Upper lobe of left lung (tissue), 6 donors: Measurements from ENCODE around the gene AFP. TPM values are rescaled to one million over a fixed set of nuclear protein-coding genes. Genes with fewer than 3 reads are reported as not detected.
A peak's percentile ranks its signal among the peaks of the same experiment; 100 is the strongest.

Experiments used
- ATAC-seq, 2 donors: fragments of 200-7000 bp; cut with Tn5 transposase; one replicate each; pipeline ENCODE4 v1.9.1; 2022; ENCODE audit warnings: mild to moderate bottlenecking in 2 of 2, moderate library complexity in 2 of 2; ENCODE audit not compliant: low FRiP score in 2 of 2
- DNase-seq, 2 donors: peaks; one replicate each; pipeline ENCODE4 v3.0.0-alpha.2; 2019 to 2020
- H3K27ac ChIP-seq, 4 donors: fragments of 200-600 bp; sonication (generic); one replicate each; pipeline ENCODE4 v1.5.1; 2016 to 2019
- H3K27me3 ChIP-seq, 4 donors: fragments of 200-600 bp; sonication (generic); one replicate each; pipeline ENCODE4 v1.5.1; 2017 to 2019
- H3K36me3 ChIP-seq, 4 donors: fragments of 200-600 bp; sonication (generic); one replicate each; pipeline ENCODE4 v1.5.1; 2016 to 2019
- H3K4me1 ChIP-seq, 4 donors: fragments of 200-600 bp; sonication (generic); one replicate each; pipeline ENCODE4 v1.5.1; 2018 to 2019
- H3K4me3 ChIP-seq, 4 donors: fragments of 200-600 bp; sonication (generic); one replicate each; pipeline ENCODE4 v1.5.1; 2017 to 2019; ENCODE audit warnings: mild to moderate bottlenecking in 2 of 4, moderate library complexity in 1 of 4
- H3K9me3 ChIP-seq, 4 donors: fragments of 200-600 bp; sonication (generic); one replicate each; pipeline ENCODE4 v1.5.1; 2018 to 2019
- EP300 ChIP-seq, 4 donors: sonication (generic); formaldehyde crosslinking; IDR thresholded peaks; one replicate each; pipeline ENCODE4 v1.5.1; 2017; ENCODE audit warnings: antibody characterized with exemption in 4 of 4, control low read depth in 2 of 4
- POLR2A ChIP-seq, 4 donors: fragments of 450-650 bp; IDR thresholded peaks; one replicate each; pipeline ENCODE4 v1.5.1; 2016 to 2017; ENCODE audit warnings: antibody characterized with exemption in 4 of 4, mild to moderate bottlenecking in 2 of 4
- POLR2AphosphoS5 ChIP-seq, 2 donors: sonication (generic); formaldehyde crosslinking; IDR thresholded peaks; one replicate each; pipeline ENCODE4 v1.5.1; 2017; ENCODE audit warnings: antibody characterized with exemption in 2 of 2
- WGBS, 2 donors: methylation state at CpG; one replicate each; pipeline ENCODE4 v1.1.5; 2017 to 2018; 5-methylcytosine and 5-hydroxymethylcytosine counted together
- total RNA-seq, 6 donors: library from RNA; depleted of rRNA in 4 of 6; stranded (reverse); fragments of >200 nt in 4 of 6; gene quantifications; one replicate each; pipeline versions ENCODE4 v1.1.0 to v1.2.1, GENCODE V29; 2016 to 2021
- TF ChIP-seq, protein P1 (sequence below), 6 experiments: fragments of 450-650 bp in 4 of 6; fragments of 200-600 bp in 2 of 6; sonication (generic) in 2 of 6; IDR thresholded peaks; one replicate each; pipeline ENCODE4 v1.5.1; 2016 to 2019; ENCODE audit warnings: antibody characterized with exemption in 6 of 6
- donor health status: DM: no; HTN: no; CAD: no; lungs with moderate emphysema.
- donor health status: DM: no; HTN: yes; CAD: no; lungs with severe emphysema.

The AFP gene
- total RNA-seq, 6 donors from 2014 or later: 1.2 to 2.9 TPM; not detected in 4

GRCh38 chr4:73431813-73432168 lies 4.2 kb upstream of the AFP start:
- DNase-seq (no peak), ATAC-seq (no peak)
- H3K9me3 ChIP-seq: no peaks in the 10 kb centered on the region
- no peaks in the 10 kb centered on the region for H3K4me1 ChIP-seq
- H3K36me3 ChIP-seq: no peaks in the 10 kb centered on the region
- H3K4me3 ChIP-seq: no peak overlapping the region
- H3K27me3 ChIP-seq: no peaks in the 10 kb centered on the region
- WGBS, 2 donors: 65 to 67% methylated on average over 1 of the region's 1 CpG
- TF ChIP-seq POLR2AphosphoS5 (IDR thresholded peaks at IDR 0.05): no peak
- TF ChIP-seq POLR2A (IDR thresholded peaks at IDR 0.05): no peak
- TF ChIP-seq, protein P1, sequence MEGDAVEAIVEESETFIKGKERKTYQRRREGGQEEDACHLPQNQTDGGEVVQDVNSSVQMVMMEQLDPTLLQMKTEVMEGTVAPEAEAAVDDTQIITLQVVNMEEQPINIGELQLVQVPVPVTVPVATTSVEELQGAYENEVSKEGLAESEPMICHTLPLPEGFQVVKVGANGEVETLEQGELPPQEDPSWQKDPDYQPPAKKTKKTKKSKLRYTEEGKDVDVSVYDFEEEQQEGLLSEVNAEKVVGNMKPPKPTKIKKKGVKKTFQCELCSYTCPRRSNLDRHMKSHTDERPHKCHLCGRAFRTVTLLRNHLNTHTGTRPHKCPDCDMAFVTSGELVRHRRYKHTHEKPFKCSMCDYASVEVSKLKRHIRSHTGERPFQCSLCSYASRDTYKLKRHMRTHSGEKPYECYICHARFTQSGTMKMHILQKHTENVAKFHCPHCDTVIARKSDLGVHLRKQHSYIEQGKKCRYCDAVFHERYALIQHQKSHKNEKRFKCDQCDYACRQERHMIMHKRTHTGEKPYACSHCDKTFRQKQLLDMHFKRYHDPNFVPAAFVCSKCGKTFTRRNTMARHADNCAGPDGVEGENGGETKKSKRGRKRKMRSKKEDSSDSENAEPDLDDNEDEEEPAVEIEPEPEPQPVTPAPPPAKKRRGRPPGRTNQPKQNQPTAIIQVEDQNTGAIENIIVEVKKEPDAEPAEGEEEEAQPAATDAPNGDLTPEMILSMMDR (IDR thresholded peaks at IDR 0.05): no peak
- TF ChIP-seq EP300 (IDR thresholded peaks at IDR 0.05): no peak
- no peak overlapping the region for H3K27ac ChIP-seq

DNA sequence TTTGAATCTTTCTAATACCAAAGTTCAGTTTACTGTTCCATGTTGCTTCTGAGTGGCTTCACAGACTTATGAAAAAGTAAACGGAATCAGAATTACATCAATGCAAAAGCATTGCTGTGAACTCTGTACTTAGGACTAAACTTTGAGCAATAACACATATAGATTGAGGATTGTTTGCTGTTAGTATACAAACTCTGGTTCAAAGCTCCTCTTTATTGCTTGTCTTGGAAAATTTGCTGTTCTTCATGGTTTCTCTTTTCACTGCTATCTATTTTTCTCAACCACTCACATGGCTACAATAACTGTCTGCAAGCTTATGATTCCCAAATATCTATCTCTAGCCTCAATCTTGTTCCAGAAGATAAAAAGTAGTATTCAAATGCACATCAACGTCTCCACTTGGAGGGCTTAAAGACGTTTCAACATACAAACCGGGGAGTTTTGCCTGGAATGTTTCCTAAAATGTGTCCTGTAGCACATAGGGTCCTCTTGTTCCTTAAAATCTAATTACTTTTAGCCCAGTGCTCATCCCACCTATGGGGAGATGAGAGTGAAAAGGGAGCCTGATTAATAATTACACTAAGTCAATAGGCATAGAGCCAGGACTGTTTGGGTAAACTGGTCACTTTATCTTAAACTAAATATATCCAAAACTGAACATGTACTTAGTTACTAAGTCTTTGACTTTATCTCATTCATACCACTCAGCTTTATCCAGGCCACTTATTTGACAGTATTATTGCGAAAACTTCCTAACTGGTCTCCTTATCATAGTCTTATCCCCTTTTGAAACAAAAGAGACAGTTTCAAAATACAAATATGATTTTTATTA lies 3.6 kb upstream of the AFP start:
- no peak for ATAC-seq
- Histone ChIP-seq H3K4me1 (no peaks in the 10 kb centered on the region), H3K9me3 (no peaks in the 10 kb centered on the region), H3K4me3 (no peak overlapping the region), H3K27me3 (no peaks in the 10 kb centered on the region), H3K36me3 (no peaks in the 10 kb centered on the region), H3K27ac (no peak overlapping the region)
- TF ChIP-seq EP300 (IDR thresholded peaks at IDR 0.05): no peak
- TF ChIP-seq, protein P1 (IDR thresholded peaks at IDR 0.05): no peak
- no peak for TF ChIP-seq POLR2AphosphoS5 (IDR thresholded peaks at IDR 0.05)
- TF ChIP-seq POLR2A (IDR thresholded peaks at IDR 0.05): no peak
- no peak for DNase-seq
- WGBS, 2 donors: 55 to 66% methylated on average over 5 of the region's 5 CpGs

DNA sequence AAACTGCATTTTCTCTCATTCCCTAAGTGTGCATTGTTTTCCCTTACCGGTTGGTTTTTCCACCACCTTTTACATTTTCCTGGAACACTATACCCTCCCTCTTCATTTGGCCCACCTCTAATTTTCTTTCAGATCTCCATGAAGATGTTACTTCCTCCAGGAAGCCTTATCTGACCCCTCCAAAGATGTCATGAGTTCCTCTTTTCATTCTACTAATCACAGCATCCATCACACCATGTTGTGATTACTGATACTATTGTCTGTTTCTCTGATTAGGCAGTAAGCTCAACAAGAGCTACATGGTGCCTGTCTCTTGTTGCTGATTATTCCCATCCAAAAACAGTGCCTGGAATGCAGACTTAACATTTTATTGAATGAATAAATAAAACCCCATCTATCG lies 2.9 kb upstream of the AFP start:
- 63 to 65% methylated on average over 2 of the region's 2 CpGs for WGBS, 2 donors
- H3K4me1 ChIP-seq: no peaks in the 10 kb centered on the region
- H3K27me3 ChIP-seq: no peaks in the 10 kb centered on the region
- H3K27ac ChIP-seq: no peak overlapping the region
- TF ChIP-seq POLR2AphosphoS5 (IDR thresholded peaks at IDR 0.05): no peak
- TF ChIP-seq EP300 (IDR thresholded peaks at IDR 0.05): no peak
- TF ChIP-seq, protein P1 (IDR thresholded peaks at IDR 0.05): no peak
- no peak for TF ChIP-seq POLR2A (IDR thresholded peaks at IDR 0.05)
- ATAC-seq: no peak
- no peaks in the 10 kb centered on the region for H3K9me3 ChIP-seq
- H3K36me3 ChIP-seq: no peaks in the 10 kb centered on the region
- no peak for DNase-seq
- H3K4me3 ChIP-seq: no peak overlapping the region

DNA sequence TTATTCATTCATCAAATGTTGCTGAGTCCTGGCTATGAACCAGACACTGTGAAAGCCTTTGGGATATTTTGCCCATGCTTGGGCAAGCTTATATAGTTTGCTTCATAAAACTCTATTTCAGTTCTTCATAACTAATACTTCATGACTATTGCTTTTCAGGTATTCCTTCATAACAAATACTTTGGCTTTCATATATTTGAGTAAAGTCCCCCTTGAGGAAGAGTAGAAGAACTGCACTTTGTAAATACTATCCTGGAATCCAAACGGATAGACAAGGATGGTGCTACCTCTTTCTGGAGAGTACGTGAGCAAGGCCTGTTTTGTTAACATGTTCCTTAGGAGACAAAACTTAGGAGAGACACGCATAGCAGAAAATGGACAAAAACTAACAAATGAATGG lies 1.7 kb upstream of the AFP start:
- WGBS, 2 donors: 51 to 58% methylated on average over 3 of the region's 3 CpGs
- TF ChIP-seq POLR2A (IDR thresholded peaks at IDR 0.05) (no peak), EP300 (IDR thresholded peaks at IDR 0.05) (no peak), POLR2AphosphoS5 (IDR thresholded peaks at IDR 0.05) (no peak)
- TF ChIP-seq, protein P1 (IDR thresholded peaks at IDR 0.05): peak in 3 of 6 experiments; percentile 13 to 29 (median 22)
- Histone ChIP-seq H3K27ac (no peak overlapping the region), H3K4me3 (no peak overlapping the region), H3K9me3 (no peaks in the 10 kb centered on the region), H3K36me3 (no peaks in the 10 kb centered on the region), H3K27me3 (no peaks in the 10 kb centered on the region), H3K4me1 (no peaks in the 10 kb centered on the region)
- ATAC-seq (no peak), DNase-seq (no peak)
